ENCODE data around the gene HOXB4.

- TF ChIP-seq CTCF (conservative IDR thresholded peaks at IDR 0.05; ENCODE audit: low read length) (no peak), EZH2phosphoT487 (IDR thresholded peaks at IDR 0.05; ENCODE audit: borderline replicate concordance, low read depth, low read length) (no peak)
These were observed 13.1 kb downstream of the HOXB4 start for GRCh38 chr17:48565022-48565554.

All from OCI-LY7 (cell line).